NCI-H2227 (cell line): ENCODE data around the gene SPSB3.

Source experiments
- DNase-seq: peaks from one replicate; lab custom pipeline; 2025; ENCODE audit not compliant: unreplicated experiment; lab: John Stamatoyannopoulos, UW

The SPSB3 gene

DNA sequence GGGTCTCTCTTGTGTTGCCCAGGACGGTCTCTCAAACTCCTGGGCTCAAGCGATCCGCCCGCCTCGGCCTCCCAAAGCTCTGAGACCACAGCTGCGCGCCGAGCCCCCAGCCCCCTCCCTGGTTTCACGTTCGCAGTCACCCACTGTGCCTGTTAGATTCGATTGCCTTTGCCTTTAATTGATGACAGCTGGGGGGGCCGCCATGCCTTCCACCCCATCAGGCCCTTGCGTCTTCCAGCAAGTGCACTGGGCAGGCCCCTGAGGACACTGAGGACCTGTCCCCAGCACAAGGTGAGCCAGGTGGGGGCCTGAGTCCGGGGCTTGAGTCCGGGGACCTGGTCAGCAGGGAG lies 7.9 kb upstream of the SPSB3 start:
- DNase-seq, result no peak

DNA sequence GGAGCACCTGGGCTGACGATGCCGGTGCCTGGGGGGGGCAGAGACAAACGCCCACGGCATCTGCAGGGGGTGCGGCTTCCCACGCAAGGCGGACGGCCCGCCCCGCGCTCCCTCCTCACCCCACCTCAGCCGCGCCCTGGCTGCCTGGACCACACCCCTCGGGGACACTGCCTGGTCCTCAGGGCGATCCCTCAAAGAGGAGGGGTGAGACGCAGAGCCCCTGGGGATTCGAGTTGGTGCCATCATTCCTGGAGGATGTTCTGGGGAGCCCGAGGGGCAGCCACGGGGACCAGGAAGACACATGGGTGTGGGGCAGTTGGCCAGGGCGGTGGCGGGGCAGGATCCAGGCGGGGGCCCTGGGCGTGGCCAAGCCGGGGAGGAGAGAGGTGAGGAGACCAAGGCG lies 7.3 kb upstream of the SPSB3 start:
- DNase-seq, result no peak

DNA sequence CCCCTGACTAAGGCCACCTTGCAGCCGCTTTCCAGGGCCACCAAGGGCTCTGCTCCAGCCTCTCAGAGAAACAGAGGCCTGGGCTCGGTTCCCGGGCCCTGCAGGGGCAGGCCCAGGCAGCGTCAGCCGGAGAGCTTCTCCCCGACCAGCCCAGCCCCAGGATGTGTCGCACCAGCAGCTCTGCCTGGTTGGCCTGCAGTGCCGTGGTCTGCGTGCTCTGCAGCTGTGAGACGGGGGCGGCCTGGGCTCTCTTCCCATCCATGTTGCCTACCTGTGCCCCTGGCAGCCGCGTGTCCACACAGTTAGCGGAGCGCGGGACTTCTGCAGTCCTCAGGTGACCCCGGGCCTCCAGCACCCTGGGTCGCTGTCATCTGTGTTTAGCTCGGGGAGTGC lies 6.3 kb upstream of the SPSB3 start:
- DNase-seq, result no peak

DNA sequence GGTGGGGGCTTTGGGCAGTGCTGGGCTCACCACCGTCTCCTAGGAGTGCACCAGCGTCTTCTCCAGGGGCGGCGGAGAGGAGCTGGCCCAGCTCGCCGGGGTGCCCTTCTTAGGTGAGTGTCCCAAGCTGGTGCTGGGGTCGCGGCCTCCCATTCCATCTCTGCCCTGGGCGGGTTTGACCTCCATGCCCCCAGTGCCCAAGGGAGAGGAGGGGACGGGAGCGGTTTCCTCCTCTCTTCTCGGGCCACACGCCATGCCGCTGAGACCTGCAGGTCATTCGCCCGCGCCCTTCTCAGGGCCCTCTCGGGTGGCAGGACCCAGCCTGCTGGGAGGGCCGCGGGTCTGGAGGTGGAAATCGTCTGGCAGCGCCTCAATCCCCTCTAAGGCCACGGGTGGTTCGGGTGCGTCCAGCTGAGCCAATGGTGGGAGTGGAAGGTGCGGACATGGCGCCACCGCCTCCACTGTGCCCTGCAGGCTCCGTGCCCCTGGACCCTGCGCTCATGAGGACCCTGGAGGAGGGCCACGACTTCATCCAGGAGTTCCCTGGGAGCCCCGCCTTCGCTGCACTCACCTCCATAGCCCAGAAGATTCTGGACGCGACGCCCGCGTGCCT lies 5.8 kb upstream of the SPSB3 start:
- DNase-seq, result no peak

DNA sequence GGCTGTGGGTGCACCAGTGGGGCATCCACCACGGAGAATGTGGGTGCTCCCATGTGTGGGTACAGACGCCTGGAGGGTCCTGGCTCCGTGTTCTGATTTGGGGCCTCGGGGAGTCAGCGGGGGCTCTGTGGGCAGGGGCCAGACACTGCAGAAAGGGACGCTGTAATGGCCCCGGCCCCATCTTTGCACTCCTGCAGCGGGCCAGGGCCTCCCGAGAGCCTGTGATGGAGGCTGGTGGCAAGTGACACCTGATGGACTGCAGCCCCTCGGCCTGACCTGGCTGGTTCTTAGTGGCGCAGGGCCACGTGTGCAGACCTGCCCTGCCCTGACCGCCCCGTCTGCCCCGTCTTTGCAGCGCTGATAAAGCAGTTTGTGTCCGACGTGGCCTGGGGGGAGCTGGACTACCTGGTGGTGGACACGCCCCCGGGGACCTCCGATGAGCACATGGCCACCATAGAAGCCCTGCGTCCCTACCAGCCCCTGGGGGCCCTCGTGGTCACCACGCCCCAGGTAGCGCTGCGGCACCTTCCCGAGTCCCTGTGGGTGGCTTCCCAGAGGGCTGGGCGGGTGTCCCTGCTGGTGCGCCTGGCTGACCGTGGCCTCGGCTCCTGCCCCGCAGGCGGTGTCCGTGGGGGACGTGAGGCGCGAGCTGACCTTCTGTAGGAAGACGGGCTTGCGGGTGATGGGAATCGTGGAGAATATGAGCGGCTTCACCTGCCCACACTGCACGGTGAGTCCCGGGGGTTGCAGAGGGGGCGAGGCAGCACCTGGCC lies 5.1 kb upstream of the SPSB3 start:
- DNase-seq, result no peak

DNA sequence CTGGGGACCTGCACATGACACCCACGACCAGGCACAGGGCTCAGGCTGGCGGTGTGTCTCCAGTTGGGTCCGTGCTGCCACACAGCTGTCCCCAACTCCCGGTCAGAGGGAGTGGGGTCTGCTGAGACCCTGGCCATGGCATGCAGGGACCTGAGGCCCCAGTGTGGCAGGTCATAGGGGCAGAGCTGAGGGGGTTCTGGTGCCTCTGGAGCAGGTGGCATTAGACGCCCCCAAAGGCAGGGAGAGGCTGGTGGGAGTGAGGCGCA lies 4.6 kb upstream of the SPSB3 start:
- no peak for DNase-seq

DNA sequence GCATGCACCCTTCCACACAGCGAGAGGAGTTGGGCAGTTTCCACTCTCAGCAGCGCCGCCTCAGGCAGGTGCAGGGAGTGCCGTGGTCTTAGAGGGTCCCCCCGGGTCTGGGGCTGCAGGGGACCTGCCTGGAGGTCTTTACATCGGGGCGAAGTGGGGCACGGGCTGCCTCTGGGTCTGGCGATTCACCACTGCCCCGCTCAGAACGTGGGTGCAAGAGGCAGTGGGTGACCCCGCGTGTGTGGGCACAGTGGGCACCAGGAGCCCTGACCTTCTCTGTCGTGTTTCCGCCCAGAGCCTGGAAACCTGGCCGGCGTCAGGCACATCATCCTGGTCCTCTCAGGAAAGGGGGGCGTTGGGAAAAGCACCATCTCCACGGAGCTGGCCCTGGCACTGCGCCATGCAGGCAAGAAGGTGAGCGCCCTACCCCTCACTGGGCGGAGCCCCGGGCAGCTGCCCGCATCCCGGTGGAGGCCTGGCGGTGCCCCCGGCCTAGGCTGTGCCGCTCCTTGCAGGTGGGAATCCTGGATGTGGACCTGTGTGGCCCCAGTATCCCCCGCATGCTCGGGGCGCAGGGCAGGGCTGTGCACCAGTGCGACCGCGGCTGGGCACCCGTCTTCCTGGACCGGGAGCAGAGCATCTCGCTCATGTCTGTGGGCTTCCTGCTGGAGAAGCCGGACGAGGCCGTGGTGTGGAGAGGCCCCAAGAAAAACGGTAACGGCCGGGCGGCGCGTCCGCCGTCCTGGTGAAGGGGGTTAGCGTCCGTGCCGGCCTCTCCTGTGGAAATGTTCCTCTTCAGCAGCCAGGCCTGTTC lies 4.1 kb upstream of the SPSB3 start:
- no peak for DNase-seq

DNA sequence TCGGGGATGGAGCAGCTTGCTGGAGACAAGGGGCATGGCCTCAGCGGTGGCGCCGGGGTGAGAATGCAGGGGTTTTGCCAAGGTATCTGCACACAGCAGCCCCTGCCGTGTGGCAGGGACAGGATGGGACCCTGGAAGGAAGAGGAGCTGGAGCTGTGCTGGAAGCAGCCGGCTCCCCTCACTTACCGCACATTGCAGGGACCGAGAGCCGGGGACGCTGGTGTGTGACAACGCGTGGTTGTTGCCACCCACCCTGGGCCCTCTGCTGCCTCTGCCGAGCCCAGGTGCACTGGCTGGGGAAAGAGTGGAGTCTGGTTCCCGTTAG lies 3.4 kb upstream of the SPSB3 start:
- DNase-seq, result no peak

DNA sequence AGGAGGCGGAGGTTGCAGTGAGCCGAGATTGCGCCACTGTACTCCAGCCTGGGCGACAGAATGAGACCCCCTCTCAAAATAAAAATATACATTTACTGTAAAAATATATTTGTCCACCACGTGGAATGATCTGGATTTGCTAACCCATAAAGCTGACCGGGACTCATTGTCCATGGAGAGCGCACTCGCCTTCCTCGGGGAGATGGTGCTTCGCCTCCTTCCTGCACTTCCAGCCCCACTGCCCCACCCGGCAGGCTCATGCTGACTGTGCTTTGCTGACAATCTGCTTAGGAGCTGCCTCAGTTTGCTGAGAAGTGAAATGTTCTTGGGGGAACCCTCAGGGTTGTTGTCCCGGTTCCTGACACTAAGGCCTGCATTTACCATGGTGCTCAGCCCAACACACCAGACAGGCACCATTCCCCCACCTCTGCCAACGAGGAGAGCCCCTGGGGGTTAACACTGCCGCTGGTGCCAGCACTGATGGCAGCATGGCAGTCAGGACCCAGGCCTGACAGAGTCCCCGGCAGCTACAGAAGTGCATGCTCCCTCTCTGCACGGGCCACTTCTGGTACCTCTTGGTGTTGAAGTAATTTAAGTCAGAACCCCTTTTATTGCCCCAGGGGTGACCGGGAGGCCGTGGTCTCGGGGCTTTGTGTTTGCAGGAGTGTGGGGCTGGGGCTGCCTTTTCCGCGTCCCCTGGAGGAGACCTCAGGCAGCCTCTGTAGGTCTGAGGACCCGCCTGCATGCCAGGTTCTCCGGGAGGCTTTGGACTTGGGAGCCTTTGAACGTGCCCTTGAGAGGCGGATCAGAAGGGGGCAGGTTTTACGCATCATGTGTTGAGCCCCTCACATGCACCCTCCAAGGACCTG lies 2.8 kb upstream of the SPSB3 start:
- no peak for DNase-seq

DNA sequence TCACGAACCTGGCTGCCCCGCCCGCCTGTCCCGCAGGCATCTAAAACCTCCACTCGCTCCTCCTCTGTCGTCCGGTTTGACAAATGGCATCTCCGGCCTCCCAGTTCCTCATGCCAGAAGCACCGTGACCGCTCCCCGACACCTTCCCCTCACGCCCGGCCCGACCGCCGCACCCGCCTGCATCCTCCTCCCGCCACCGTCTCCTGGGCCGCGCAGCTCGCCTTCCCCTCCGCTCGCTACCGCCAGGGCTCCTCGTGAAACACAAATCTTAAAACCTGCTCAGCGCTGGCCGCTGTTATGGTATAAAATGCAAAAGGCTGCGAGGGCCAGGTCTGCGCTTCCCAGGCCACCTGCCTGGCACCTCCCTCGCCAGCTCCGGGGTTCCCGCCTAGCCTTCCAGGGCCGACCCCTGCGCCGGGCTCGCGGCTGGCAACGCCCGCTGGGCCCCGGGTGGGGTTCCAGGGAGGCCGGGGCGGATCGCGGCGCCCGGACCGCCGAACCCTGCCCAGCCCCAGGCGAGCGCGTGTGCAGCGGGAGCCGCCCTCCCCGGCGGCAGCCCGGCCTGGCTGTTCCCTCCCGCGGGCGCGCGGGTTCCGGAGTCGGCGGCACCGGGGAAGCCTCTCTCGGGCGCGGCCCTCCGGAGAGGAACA lies 488 bp downstream of the SPSB3 start:
- DNase-seq, result peak; percentile 67

DNA sequence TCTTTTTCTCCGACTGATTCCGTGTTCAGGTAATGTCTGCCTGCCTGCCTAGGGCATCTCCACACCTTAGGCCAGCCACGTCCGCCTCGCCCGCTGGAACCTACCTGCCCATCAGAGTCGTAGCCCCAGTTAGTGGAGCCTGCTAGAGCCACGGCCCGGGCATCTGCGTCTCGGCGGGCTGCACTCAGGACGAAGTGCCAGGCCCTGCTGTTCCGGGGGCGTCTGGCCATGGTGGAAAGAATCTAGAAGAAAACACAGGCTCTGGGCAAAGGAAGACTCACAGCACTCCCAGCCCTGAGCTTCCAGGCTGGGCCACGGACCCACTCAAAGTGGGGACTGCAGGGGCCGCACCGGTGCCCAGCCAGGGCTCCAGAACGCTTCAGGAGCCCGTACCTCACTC lies 1.1 kb downstream of the SPSB3 start:
- no peak for DNase-seq

DNA sequence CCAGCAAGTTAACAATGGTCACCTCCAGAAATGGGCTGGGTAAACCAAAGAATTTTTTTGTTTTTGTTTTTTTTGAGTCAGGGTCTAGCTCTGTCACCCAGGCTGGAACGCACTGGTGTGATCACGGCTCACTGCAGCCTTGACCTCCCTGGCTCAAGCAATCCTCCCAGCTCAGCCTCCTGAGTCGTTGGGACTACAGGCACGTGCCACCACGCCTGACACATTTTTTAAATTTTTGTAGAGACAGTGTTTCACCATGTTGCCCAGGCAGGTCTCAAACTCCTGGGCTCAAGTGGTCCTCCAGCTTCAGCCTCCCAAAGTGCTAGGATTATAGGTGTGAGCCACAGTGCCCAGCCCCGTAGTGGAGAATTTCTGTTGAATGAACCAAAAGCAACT lies 1.7 kb downstream of the SPSB3 start:
- DNase-seq, result no peak

DNA sequence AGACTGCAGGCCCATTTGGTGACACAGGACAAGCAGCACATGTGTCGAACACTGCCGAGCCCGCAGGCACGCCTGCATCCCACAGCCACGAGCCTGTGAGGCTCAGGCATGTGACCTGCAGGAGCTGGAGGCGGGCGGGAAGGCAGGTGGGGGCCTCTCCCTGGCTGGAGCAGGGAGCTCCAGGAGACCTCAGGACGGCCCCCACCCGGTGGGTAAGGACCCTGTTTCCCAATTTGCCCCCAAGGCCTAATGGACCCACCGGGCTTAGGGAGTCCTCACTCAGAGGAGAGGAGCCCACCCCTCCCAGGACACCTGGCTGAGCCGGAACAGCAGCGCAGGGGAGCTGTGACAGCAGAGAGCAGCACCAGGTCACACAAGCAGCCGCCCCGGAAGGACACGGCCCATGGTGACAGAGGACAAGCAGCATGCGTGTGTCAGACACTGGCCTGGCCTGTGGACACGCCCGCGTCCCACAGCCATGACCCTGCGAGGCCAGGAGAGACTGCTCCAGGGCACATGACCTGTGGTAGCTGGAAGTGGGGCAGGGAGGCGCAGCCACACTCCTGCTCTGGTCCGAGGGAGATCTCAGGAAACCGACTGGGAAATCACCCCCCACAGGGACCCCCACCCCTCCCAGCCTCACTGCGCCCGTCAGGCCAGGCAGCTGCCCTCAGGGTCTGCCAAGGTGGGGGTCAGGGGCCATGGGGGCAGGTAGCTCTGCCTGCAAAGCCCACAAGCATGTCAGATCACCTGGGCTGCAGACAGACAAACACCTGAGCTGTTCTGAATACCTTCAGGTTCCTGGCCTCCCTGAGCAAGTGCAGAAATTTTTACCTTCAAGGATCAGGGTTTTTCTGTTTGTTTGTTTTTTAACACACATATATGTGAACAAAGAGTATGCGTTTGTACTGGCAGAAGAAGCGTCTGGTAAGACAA lies 2.4 kb downstream of the SPSB3 start:
- no peak for DNase-seq

DNA sequence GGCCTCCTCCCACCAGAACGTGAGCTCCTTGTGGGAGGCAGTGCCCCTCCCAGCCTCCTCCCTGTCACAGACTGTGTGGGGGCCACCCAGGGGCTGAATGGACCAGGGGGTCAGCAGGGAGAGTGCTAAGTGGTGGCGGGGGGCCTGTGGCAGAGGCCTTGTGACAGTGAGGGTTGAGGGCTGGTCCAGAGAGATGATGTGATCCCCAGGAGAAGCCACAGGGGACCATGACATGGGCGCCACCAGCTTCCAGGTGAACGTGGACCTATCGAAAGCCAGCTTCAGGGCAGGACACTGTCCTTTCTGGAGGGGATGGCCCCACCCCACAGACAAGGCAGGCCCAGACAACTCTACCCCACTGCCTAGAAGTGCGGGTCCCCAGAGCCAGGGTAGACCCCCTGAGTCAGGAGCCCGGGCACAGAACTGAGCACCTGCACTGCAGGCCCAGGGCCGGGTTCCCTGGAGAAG lies 3.1 kb downstream of the SPSB3 start:
- DNase-seq, result no peak

DNA sequence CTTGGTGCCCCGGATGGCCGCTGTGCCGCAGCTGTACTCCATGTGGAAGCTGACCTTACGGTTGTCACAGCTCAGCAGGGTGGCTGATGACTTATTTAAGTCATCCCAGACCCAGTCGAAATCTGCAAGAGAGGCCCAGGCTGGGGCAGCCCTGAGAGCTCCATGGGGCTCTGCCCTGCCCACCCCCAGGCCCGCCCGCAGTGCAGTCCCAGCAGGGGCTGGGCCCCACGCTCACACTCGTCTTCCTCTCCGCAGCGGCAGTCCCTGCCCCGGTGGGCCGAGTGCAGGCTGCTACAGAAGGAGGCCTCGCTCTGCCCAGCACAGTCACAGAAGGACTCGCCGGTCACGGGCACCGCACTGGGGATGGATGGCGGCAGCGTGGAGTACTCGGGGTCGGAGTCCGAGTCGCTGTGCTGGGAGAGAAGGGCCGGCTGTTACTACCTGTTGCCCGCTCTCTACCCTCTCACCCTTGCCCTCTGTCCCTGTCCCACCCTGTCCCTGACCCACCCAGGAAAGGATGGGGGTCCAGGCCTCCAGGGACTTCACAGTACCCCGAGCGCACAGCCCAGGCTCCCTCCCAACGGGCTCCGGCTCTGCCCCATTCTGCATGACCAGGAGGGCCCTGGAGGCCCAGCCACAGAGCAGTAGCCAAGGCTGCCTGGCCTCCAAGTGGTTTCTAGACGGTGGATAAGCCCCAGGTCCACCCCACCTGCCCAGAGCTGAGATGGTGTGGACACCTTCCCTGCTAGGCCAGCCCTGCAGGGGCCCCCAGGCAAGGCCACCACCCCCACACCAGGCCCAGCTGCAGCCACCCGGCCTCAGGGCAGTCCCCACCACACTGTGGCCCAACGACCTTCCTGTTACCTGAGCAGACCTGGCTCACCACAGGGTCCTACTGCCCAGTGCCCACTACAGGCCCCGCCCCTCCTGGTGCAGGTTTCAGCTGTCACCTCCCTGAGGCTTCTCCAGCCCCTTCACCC lies 3.9 kb downstream of the SPSB3 start:
- no peak for DNase-seq

DNA sequence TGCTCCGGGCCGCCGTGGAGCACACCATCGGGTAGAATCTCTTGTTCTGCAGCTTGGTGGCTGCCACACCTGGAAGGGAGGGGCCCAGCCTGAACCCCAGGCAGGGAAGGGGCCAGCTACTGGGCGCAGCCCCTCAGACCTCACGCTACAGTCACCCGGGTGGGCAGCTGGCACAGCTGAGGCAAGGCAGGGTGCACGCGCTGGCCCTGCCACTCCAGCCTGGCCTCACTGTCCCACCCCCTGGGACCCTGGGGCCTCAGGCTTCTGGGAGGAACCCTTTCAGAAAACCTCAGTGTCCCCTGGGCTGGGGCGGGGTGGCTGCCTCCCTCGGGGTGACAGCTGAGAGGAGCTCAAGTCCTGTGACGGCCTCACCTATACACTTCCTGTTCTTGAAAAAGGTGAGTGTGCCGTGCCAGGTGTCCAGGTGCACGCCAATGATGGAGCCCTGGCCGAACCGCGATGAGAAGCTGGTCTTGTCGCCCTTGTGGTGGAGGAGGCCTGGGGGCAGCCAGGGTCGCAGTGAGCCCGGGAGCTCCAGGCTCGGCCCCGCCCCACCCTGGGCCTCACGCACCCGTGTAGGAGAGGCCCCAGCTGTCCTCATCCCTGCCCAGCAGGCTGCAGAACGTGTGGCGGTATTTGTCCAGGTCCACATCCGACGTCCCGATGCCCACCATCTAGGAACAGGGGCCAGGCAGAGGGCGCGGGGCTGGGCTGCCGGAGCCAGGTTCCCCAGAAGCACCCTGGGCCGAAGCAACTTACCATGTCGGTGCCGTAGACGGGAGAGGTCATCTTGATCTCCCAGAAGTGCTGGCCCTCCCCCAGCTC lies 4.8 kb downstream of the SPSB3 start:
- no peak for DNase-seq

DNA sequence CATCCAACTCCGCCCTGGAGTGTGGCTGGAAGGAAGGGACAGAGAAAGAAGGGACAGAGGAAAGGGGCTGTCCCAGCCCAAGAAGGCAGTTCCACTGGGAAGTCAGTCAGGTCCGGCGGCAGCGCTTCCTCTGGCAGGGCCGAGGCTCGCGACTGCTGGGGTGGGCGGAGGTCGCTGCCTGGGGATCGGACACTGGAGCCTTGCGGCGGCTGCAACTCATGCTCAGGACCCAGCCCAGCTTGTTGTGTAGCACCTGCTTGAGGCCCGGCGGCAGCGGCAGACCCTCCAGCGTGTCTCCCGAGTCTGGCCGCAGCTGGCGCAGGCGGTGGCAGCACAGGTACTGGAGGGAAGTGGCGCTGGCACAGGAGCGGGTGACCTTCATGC lies 5.4 kb downstream of the SPSB3 start:
- DNase-seq, result no peak

DNA sequence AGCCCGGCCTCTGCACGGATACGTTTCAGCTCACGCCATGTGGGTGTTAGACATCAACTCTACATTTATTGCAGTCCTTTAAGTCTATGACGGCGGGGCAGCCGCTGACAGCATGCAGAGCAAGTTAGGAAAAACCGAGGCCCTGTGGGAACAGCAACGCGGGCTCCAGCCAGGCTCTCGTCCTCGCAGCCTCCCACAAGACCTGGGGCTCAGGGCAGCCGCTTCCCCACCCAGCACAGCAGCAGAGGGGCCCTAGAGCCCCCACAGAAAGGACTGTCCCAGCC lies 5.8 kb downstream of the SPSB3 start:
- DNase-seq, result no peak
